Measurements from ENCODE around the gene PRDM4.
"Not testable (repeated sequence)": the region's sequence is repeated elsewhere in the genome, so short reads cannot be mapped to it uniquely, and the experiment has no call there.

The PRDM4 gene

DNA sequence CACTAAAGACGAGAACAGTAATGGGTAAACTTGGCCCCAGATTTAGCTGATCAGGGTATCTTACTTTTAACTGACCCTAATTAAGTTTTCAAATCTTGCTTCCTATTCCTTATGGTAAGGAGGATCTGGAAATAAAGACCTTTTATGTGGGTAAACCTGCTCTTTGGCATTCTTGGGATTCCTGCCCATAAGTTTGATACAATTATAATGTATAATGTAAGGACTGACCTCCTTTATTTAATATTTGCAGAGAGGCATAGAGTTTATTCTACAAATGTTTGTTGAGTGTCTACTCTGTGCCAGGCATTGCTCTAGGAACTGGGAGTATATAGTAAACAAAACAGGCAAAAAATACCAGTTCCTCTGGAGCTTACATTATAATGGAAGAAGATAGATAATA lies 4.4 kb upstream of the PRDM4 start:
- DNase-seq: no peak

DNA sequence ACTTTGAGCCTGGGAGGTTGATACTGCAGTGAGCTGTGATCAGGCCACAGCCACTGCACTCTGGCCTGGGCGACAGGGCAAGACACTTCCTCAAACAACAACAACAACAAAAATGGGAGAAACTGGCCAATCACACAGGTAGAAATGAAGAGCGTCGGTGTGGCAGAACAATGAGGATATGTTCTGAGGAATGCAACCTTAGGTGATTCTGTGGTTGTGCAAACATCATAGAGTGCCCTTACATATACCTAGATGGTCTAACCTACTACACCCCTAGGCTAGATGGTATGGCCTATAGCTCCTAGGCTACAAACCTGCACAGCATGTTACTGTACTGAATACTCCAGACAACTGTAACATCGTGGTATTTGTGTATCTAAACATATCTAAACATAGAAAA lies 3.7 kb upstream of the PRDM4 start:
- no peak for DNase-seq

DNA sequence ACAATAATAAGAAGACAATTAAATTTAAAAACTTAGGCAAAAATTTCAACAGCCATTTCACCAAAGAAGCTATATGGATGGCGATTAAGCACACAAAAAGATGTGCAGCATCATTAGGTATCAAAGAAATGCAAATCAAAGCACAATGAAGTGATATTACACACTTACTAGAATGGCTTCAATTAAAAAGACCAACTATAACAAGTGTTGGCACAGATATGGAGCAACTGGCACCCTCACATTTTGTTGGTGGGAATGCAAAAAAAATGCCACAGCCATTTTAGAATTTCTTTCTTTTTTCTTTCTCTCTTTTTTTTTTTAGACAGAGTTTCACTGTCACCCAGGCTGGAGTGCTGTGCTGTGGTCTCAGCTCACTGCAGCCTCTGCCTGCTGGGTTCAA lies 1.9 kb upstream of the PRDM4 start:
- DNase-seq: no peak

DNA sequence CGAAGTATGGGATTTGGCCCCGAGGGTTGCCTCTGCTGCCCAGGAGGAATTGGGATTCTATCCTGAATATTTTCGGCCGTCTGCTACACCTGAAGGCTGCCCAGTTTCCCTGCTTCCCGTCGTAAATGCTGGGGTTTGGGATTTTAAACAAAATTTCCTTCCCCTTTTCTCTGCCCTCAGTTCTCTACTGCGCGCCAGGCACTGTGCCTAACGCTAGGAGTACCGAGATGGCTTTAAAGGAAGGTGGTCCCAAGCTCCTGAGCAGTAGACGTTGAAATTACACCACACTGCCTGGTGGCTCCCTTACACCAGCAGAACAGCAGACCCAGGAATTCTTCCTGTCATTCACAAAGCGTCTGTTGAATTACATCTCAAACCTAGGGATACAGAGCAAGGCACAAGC lies 566 bp upstream of the PRDM4 start:
- peak in 1 of 6 experiments; percentile 35 for DNase-seq

DNA sequence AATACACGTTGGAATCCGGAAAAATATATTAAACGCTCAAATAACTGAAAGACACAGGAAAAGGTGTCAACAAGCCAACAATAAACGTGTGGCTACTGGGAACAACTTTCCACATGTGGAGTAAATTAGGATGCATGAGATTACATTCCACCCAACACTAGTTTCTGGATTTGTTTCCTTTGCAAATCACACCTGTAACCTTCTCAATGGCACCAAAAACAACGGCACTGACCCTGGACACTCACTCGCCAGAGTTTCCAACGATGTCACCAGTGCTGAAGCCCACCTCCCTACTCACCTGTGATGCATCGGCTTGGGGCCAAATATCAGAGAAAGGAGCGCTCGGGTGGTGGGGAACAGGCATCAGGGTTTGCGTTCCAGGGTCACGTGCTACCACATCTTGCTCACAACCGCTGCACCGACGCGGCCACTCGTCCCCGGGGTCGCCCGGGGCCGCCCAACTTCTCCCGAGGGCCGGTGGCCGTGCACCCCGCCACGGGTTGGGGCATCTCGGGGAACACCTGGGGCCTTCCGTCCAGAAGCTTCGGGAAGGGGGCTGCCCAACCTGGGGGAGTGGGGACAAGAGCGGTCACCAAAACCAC lies 629 bp downstream of the PRDM4 start:
- peak in 5 of 6 experiments; percentile 18 to 66 (median 33) for DNase-seq

DNA sequence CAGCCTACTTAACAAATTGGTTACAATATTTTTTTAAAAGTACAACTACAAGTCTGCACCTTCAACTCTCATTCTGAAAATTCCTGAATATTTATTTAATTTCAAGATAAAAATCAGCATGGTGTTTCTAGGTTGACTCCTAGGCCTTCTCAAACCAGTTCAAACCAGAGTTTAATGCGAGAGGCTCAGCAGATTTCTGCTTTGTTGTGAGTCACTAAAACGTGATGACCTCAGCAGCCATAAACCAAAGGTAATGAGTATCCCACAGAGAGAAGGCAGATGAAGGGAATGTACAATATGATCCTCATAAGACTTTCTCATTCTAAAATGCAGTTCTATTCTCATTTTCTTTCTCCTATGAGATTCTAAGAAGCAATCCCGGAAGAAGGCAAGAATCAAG lies 1.5 kb downstream of the PRDM4 start:
- no peak for DNase-seq

DNA sequence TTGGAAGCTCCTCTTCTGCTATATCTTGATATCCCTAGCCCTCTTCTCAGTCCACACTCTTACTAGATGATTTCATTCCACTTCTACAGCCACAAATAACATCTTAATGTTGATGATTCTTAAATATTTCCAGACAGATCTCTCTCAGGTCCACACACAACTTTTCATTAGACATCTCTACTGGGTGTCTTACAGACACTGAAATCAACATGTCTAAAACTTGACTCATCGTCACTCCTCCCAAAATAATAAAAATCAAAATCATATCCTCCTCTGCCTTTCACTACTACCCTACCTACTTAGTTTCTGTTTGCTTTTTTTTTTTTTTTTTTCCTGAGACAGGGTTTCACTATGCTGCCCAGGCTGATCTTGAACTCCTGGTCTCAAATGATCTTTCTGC lies 11.9 kb downstream of the PRDM4 start:
- no peak for DNase-seq

DNA sequence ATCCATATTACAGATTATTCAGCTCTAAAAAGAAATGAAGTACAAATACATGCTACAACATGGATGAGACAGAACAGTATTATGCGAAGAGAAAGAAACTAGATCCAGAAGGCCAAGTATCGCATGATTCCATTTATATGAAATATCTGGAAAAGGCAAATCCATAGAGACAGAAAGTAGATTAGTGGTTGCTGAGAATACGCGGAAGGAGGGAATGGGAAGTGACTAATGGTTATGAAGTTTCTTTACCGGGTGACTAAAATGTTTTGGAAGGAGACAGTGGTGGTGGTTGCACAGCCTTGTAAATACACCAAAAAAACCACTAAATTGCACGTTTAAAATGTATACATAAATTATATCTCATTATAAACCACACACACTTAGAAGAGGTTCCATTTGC lies 12.5 kb downstream of the PRDM4 start:
- no peak for DNase-seq

DNA sequence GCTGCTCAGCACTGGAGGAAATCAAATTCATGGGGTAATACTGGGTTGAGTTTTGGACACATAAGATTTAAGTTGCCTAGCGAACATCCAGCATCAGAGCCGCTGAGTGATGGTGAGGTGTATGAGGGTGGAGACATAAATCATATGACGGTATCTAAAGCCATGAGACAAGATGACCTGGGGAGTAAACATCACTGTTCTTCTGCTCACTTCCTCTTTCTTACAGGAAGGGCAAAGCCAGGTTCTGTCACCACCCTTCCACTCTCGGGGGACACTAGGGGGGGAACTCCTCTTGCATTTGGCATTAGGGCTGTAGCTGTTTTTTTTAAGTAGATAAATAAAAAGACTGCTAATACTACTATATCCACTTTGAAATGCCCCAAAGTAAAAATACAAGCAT lies 24.0 kb downstream of the PRDM4 start:
- DNase-seq: no peak

DNA sequence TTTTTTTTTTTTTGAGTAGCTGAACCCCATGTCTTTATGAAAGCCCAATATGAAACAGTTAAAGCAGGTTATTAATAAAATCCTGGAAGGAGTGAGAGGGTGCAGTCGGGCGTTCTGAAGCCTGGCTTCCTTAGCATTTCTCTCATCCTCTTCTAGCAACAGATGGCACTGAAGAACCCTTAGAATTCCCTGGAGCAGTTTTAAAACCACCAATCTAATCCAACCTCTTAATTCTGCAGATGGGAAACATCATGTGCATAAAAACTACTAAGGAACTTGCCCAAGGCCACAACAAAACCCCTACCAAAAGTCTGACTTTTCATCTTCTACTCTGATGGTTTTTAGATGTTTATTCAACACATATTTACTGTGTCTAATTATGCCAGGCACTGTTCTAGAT lies 25.2 kb downstream of the PRDM4 start:
- DNase-seq: no peak

DNA sequence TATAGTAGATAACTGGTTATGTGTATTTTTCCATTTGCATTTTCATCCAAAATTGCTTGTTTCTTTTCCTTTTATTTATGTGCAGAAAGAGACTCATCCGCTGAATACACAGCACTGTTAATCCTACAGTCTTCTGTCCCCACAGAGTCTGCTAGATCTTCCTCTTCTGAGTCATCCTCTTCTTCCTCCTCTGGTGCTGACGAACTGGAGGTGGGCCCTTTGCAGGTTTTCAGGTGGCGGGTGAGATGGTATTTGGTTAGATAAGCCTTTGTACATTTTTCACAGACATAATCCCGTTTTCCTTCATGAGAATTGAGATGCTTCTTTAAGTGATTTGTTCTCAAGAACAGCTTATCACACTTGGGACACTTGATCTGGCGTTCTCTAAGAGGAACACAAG lies 26.8 kb downstream of the PRDM4 start:
- no peak for DNase-seq

DNA sequence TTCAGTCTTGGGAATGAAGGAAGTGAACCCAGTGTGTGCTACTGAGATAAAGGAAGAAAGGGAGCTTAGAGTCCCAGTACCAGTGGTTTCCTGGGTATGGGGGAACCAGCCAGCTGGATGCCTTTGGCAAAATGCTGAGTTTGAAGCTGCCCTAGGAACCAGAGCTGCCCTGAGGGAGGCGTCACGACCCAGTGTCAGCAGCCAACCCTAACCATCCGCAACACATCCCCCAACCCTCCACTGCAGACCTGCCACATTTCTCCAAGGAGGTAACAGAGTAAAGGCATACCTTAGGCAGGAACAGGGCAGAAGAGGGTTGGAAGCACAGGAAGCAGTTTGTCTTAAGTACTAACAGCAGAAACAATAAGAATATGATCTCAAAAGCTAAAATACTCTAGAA lies 28.6 kb downstream of the PRDM4 start:
- DNase-seq: no peak

DNA sequence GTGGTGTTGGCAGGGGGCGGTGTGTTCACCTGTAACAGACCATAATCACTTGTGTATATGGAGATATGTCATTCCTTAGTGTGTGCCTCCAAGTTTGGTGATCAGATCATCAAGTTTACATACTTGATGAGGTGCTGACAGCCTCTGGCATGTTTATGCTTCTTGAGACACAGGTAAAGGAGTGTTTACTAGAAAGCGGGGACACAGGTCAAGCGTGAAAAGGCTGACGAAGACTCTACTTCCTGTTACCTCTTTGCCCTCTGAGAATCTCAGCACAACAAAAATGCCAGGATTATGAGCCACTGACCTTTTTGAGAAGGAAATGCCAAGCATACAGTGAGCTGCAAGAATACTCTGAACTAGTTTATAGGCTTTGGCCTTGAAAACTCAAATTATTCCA lies 29.6 kb downstream of the PRDM4 start:
- DNase-seq: no peak

DNA sequence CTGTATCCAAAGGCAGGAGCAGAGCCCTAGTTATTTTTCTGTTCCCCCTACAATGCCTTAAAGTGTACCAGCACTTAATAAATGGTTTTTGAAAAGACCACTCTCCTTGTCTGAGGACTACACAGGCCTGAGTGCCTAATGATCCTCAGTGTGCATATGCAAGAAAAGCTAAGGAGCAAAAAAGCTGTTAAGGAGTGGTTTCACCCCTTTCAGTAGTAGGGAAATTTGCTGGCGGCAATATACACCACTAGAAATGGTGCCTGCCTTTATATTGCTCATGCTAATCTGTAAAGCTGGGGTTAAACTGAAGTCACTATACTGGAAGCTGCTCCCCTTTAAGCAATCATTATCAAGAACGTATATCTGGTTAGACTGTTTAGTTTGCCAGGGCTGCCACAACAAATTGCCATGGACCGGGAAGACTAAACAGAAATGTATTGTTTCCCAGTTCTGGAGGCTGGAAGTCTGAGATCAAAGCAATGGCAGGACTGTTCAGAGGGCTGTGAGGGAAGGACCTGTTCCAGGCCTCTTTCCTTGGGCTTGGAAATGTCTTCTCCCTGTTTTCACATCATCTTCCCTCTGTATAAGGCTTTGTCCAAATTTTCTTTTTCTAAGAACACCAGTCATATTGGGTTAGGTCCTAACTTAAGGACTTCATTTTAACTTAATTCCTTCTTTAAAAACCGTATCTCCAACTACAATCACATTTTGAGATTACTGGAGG lies 30.2 kb downstream of the PRDM4 start:
- no peak for DNase-seq

DNA sequence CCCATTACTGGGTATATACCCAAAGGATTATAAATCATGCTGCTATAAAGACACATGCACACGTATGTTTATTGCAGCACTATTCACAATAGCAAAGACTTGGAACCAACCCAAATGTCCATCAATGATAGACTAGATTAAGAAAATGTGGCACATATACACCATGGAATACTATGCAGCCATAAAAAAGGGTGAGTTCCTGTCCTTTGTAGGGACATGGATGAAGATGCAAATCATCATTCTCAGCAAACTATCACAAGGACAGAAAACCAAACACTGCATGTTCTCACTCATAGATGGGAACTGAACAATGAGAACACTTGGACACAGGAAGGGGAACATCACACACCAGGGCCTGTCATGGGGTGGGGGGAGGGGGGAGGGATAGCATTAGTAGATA lies 33.2 kb downstream of the PRDM4 start:
- DNase-seq: not testable (repeated sequence)

DNA sequence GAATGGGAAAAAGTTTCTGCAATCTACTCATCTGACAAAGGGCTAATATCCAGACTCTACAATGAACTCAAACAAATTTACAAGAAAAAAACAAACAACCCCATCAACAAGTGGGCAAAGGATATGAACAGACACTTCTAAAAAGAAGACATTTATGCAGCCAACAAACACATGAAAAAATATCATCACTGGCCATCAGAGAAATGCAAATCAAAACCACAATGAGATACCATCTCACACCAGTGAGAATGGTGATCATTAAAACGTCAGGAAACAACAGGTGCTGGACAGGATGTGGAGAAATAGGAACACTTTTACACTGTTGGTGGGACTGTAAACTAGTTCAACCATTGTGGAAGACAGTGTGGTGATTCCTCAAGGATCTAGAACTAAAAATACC lies 33.6 kb downstream of the PRDM4 start:
- DNase-seq: not testable (repeated sequence)

DNA sequence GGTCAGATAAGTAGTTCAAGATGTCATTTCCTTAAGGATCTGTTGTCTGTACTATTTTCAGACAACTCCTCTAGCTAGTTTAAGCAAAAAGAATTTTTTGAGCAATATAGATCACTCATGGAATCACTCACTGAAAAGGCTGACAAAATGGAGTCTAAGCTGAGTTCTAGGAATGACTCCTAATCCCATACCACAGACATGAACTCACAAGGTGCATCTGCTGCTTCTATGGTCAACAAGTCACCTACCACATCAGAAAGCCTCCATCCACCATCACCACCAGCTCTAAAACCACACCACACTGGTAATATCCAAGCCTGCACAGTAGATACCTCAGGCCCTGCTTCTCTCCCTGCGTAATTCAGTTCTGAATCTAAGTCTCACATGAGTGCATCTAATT lies 42.3 kb downstream of the PRDM4 start:
- no peak for DNase-seq

DNA sequence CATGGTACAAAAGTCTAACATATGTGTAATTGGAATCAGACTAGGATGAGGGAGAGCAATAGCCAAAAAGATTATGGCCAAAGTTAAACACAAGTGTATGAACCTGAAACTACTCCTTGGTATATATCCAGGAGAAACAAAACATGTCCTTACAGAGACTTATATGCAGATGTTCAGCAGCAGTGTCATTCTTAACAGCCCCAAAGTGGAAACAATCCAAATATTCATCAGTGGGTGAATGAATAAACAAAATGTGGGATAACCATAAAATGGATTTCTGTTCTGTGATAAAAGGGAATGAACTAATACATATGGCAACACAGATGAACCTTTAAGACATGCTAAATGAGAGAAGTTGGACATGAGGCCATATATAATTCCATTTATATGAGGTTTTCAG lies 45.2 kb downstream of the PRDM4 start:
- DNase-seq: no peak

DNA sequence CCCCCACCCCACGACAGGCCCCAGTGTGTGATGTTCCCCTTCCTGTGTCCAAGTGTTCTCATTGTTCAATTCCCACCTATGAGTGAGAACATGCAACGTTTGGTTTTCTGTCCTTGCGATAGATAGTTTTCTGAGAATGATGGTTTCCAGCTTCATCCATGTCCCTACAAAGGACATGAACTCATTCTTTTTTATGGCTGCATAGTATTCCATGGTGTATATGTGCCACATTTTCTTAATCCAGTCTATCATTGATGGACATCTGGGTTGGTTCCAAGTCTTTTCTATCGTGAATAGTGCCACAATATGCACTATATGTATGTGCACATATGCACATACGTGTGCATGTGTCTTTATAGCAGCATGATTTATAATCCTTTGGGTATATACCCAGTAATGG lies 55.4 kb downstream of the PRDM4 start:
- DNase-seq: not testable (repeated sequence)

DNA sequence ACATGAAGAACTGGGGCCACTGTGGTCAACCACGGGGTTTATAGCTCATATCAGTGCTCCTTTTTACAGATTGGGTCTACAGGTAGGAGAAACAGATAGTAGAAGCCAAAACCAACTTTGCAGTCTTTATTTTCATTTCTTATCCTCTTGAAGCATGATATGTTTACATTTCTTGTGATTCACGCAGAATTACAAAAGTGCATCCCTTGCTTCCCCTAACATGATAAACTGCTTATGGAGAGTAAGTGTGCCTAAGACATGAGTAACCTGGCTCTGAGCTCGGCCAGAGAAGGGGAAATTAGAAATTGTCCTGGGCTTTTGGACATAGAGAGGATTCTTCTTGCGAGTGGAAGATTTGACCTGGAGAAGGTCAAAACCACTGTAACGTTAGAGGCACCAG lies 56.9 kb downstream of the PRDM4 start:
- DNase-seq: no peak

DNA sequence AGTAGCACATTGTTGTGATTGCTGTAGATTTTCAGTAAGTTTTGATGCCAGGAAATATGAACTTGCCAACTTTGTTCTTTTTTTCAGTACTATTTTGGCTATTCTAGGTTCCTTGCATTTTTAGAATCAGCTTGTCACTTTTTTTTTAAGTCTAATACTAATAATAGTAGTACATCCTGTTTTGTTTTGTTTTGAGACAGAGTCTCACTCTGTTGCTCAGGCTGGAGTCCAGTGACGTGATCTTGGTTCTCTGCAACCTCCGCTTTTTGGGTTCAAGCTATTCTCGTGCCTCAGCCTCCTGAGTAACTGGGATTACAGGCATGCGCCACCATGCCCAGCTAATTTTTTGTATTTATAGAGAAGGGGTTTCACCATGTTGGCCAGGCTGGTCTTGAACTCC lies 58.8 kb downstream of the PRDM4 start:
- DNase-seq: no peak

DNA sequence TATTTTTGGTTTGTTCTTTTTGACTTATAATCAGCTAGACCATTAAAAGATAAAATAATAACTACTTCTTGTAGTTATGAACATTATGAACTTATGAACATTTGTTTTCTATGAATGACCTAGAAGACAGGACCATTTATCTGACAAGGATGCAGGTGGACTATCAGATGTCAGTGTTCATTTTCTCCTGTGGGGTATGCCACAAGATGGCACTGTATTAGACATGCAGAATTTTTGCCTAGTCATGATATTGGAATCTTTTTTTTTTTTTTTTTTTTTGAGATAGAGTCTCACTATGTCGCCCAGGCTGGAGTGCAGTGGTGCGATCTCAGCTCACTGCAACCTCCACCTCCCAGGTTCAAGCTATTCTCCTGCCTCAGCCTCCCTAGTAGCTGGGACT lies 65.2 kb downstream of the PRDM4 start:
- DNase-seq: not testable (repeated sequence)

DNA sequence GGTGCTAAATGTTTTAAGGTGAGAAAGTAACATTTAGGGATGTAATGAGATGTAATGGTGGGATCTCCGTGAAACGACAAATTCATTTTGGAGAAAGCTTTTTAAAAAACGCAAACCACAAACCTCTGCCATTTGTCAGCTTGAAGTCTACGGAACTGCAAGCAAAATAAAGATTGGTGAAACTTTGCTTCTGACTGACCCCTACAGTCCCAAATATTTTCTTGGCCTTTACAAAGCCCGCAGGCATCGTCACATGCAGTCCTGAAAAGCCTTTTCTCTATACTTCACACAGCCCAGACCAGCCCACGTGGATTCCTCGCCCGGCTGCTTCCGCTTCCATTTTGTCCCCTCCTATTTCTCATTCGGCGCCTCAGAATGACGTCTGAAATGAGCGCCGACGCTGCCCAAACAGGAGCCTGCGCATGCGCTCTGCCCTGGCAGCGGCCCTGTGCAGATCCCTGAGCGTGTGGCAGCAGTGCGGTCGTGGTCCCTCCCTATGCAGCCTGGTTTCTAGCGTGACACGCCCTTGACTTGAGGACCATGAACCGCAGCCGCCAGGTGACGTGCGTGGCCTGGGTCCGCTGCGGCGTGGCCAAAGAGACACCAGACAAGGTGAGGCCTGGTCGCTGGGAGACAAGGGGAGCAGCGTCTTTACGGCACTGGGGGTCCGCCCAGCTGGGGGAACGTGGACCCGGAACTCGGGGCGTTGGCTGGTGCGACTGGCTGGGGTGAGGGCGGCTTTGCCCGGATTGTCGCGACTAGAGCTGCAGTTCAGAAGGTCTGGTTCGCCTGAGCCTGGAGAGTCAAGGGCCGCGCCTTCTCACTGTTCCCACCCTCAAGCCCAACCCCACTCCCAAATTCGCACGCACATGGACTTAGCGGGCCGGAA lies 75.3 kb downstream of the PRDM4 start, which contains the start of gene PWP1:
PWP1 (plus strand) TSS at position 440 of the 889 bp plus-strand sequence; CDS start at position 541, 101 bp downstream.
- DNase-seq: peak; percentile 89 to 95 (median 92)

DNA sequence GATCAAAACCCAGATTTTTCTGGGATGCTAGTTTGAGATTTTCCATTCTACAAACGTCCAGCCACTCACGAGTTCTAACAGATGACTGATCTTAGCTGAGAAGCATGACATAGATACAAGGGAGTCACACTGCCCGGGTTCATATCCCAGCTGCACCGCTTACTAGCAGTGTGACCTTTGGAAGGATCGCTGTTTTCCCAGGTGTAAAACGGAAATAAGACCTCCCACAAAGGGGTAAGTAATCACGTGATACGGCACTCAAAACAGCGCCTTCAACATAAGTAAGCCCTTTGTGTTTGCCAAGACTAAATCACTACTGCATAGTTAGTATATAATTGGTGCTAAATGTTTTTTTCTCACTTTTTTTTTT lies 76.0 kb downstream of the PRDM4 start:
- peak in 3 of 6 experiments; percentile 8 to 53 (median 38) for DNase-seq
